Measurements from ENCODE around the gene MACO1. TPM values are rescaled to one million over a fixed set of nuclear protein-coding genes. Genes with fewer than 3 reads are reported as not detected.

MACO1 gene
- total RNA-seq, 1 experiment from 2014 or later: 16.3 TPM

GRCh38 chr1:25451908-25452307, 21.2 kb downstream of the MACO1 start:
- Mint-ChIP-seq H3K4me3 (no peak overlapping the region), H3K9me3 (no peaks in the 10 kb centered on the region), H3K4me1 (peaks cover 4 to 11% of the 10 kb centered on the region in 2 experiments; a peak in 3 of 4 replicates), H3K27ac (no peak overlapping the region), H3K36me3 (ENCODE audit: insufficient read depth in 1 of 3, low read depth in 3 of 3) (peaks cover 0 to 14% (median 2%) of the 10 kb centered on the region in 3 experiments; a peak in 4 of 7 replicates), H3K27me3 (ENCODE audit: low read depth) (no peaks in the 10 kb centered on the region)
- Histone ChIP-seq H2BK120ac (ENCODE audit: low read depth, low read length, poor library complexity, severe bottlenecking) (no peak overlapping the region), H3K79me1 (ENCODE audit: insufficient read depth, low read depth, low read length, poor library complexity, severe bottlenecking) (no peaks in the 10 kb centered on the region), H3K14ac (ENCODE audit: insufficient read depth, low read length) (no peak overlapping the region), H2BK15ac (ENCODE audit: low read depth, low read length) (no peak overlapping the region), H3K9me3 (ENCODE audit: control insufficient read depth, low read depth, low read length) (no peaks in the 10 kb centered on the region), H2BK20ac (ENCODE audit: low read depth, low read length, poor library complexity, severe bottlenecking) (no peak overlapping the region), H4K5ac (ENCODE audit: insufficient read length, low read depth, low read length) (no peak overlapping the region), H2BK5ac (ENCODE audit: insufficient read length, low read length) (no peak overlapping the region), H2AFZ (ENCODE audit: low read length) (no peak overlapping the region), H3K23ac (ENCODE audit: insufficient read length, low read depth, low read length) (no peak overlapping the region), H4K8ac (replicated peaks; ENCODE audit: insufficient read length, low read depth, low read length) (no peak overlapping the region), H3K4ac (ENCODE audit: low read depth, low read length) (no peak overlapping the region), H3K27me3 (ENCODE audit: insufficient read depth, low read length) (no peaks in the 10 kb centered on the region), H3K4me2 (ENCODE audit: insufficient read depth, insufficient read length, low read length) (no peak overlapping the region), H2BK12ac (ENCODE audit: insufficient read length, low read depth, low read length) (no peak overlapping the region), H4K20me1 (ENCODE audit: control insufficient read depth, insufficient read depth, insufficient read length) (no peaks in the 10 kb centered on the region), H3K79me2 (ENCODE audit: insufficient read depth, low read length) (no peaks in the 10 kb centered on the region), H4K91ac (ENCODE audit: insufficient read length, low read depth, low read length) (no peak overlapping the region), H3K18ac (ENCODE audit: insufficient read length, low read depth, low read length) (no peak overlapping the region), H3K4me1 (ENCODE audit: insufficient read depth, low read length) (no peaks in the 10 kb centered on the region), H3T11ph (ENCODE audit: low read length) (no peak overlapping the region), H3K9ac (ENCODE audit: extremely low read depth, insufficient read length, low read length) (no peak overlapping the region), H2AK5ac (ENCODE audit: insufficient read length, low read length) (no peak overlapping the region), H3K23me2 (ENCODE audit: insufficient read length, low read depth, low read length, poor library complexity, severe bottlenecking) (no peaks in the 10 kb centered on the region), H3K56ac (ENCODE audit: insufficient read length, low read depth, low read length) (no peak overlapping the region), H3K27ac (ENCODE audit: insufficient read length, low read depth, low read length) (no peak overlapping the region)
- TF ChIP-seq CTCF (conservative IDR thresholded peaks at IDR 0.05): no peak
- no peak for DNase-seq
- no CpG with 5 or more reads among the region's 3 CpGs for WGBS (ENCODE audit: extremely low coverage, insufficient read length, low lambda C conversion rate)
